Loucy (cell line): ENCODE data around the gene HOXA9.

ENCODE experiments used
- H2AFZ ChIP-seq: fragments of 200-600 bp; sonication (generic); 2 replicates; pipeline ENCODE4 v1.6.0; 2016; ENCODE audit warnings: antibody characterized with exemption, mild to moderate bottlenecking, low read length, moderate library complexity
- H3F3A ChIP-seq: fragments of 200-600 bp; 2 replicates; pipeline ENCODE4 v1.6.0; 2016; ENCODE audit warnings: antibody characterized with exemption, low read depth, mild to moderate bottlenecking
- H3K27me3 ChIP-seq: fragments of 200-600 bp; sonication (generic); 2 replicates; pipeline ENCODE4 v1.6.1; 2014; ENCODE audit warnings: low read length, mild to moderate bottlenecking; ENCODE audit not compliant: insufficient read depth, poor library complexity, severe bottlenecking
- H3K36me3 ChIP-seq: fragments of 200-600 bp; sonication (generic); 2 replicates; pipeline ENCODE4 v1.6.1; 2016; ENCODE audit warnings: low read length; ENCODE audit not compliant: insufficient read depth
- H3K4me1 ChIP-seq: fragments of 200-600 bp; sonication (generic); 2 replicates; pipeline ENCODE4 v1.5.1; 2014; ENCODE audit warnings: low read length, mild to moderate bottlenecking; ENCODE audit not compliant: insufficient read depth, poor library complexity, severe bottlenecking
- H3K4me2 ChIP-seq: fragments of 200-600 bp; sonication (generic); 2 replicates; pipeline ENCODE4 v1.6.0; 2014; ENCODE audit warnings: antibody characterized with exemption, low read length, low read depth, mild to moderate bottlenecking; ENCODE audit not compliant: poor library complexity, severe bottlenecking
- H3K4me3 ChIP-seq: fragments of 200-600 bp; sonication (generic); 2 replicates; pipeline ENCODE4 v1.5.1; 2014; ENCODE audit warnings: low read length, mild to moderate bottlenecking, mixed read lengths; ENCODE audit not compliant: poor library complexity, severe bottlenecking
- H3K79me2 ChIP-seq: fragments of 200-600 bp; sonication (generic); 2 replicates; pipeline ENCODE4 v1.6.1; 2014; ENCODE audit warnings: low read length; ENCODE audit not compliant: insufficient read depth
- H3K9ac ChIP-seq: fragments of 200-600 bp; sonication (generic); 2 replicates; pipeline ENCODE4 v1.6.0; 2014; ENCODE audit warnings: mild to moderate bottlenecking, low read depth, low read length, moderate library complexity; ENCODE audit not compliant: poor library complexity, severe bottlenecking
- H3K9me2 ChIP-seq: fragments of 200-600 bp; sonication (generic); replicated peaks from 2 replicates; pipeline ENCODE4 v1.6.1; 2016; ENCODE audit warnings: low read depth, low read length, mixed read lengths
- H3K9me3 ChIP-seq: fragments of 200-600 bp; sonication (generic); 2 replicates; pipeline ENCODE4 v1.6.1; 2014; ENCODE audit warnings: mild to moderate bottlenecking, antibody characterized with exemption, low read length, low read depth; ENCODE audit not compliant: insufficient read depth
- H4K20me1 ChIP-seq: fragments of 200-600 bp; sonication (generic); 2 replicates; pipeline ENCODE4 v1.6.0; 2014; ENCODE audit warnings: antibody characterized with exemption, low read length, mild to moderate bottlenecking; ENCODE audit not compliant: insufficient read depth, poor library complexity, severe bottlenecking
- EZH2phosphoT487 ChIP-seq: fragments of 200-600 bp; IDR thresholded peaks from 2 replicates; pipeline ENCODE4 v1.6.1; 2018; ENCODE audit warnings: antibody characterized with exemption, mild to moderate bottlenecking, moderate library complexity, borderline replicate concordance
- TF ChIP-seq, protein P1 (sequence below): fragments of 200-600 bp; sonication (generic); conservative IDR thresholded peaks from 2 replicates; pipeline ENCODE4 v1.5.1; 2014; ENCODE audit warnings: mild to moderate bottlenecking, antibody characterized with exemption, low read length

HOXA9 gene

GRCh38 chr7:27194002-27194352 lies 28.6 kb upstream of the HOXA9 start:
- peak overlapping the region; percentile 99 for H3K9ac ChIP-seq
- H3K79me2 ChIP-seq: peaks cover 100% of the 10 kb centered on the region
- no peaks in the 10 kb centered on the region for H3K9me2 ChIP-seq
- 0 out of 2 replicates have a peak, but pooled peaks cover 4% of the 10 kb centered on the region for H3F3A ChIP-seq
- H3K4me1 ChIP-seq: peaks cover 46% of the 10 kb centered on the region
- no peaks in the 10 kb centered on the region for H3K9me3 ChIP-seq
- peaks cover 16% of the 10 kb centered on the region for H3K27me3 ChIP-seq
- H3K4me3 ChIP-seq: peak overlapping the region; percentile 91
- H2AFZ ChIP-seq: no peak overlapping the region
- H3K36me3 ChIP-seq: peaks cover 11% of the 10 kb centered on the region
- H3K4me2 ChIP-seq: peak overlapping the region; percentile 98
- TF ChIP-seq, protein P1, sequence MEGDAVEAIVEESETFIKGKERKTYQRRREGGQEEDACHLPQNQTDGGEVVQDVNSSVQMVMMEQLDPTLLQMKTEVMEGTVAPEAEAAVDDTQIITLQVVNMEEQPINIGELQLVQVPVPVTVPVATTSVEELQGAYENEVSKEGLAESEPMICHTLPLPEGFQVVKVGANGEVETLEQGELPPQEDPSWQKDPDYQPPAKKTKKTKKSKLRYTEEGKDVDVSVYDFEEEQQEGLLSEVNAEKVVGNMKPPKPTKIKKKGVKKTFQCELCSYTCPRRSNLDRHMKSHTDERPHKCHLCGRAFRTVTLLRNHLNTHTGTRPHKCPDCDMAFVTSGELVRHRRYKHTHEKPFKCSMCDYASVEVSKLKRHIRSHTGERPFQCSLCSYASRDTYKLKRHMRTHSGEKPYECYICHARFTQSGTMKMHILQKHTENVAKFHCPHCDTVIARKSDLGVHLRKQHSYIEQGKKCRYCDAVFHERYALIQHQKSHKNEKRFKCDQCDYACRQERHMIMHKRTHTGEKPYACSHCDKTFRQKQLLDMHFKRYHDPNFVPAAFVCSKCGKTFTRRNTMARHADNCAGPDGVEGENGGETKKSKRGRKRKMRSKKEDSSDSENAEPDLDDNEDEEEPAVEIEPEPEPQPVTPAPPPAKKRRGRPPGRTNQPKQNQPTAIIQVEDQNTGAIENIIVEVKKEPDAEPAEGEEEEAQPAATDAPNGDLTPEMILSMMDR: no peak
- no peak for TF ChIP-seq EZH2phosphoT487
- H4K20me1 ChIP-seq: peaks cover 65% of the 10 kb centered on the region

DNA sequence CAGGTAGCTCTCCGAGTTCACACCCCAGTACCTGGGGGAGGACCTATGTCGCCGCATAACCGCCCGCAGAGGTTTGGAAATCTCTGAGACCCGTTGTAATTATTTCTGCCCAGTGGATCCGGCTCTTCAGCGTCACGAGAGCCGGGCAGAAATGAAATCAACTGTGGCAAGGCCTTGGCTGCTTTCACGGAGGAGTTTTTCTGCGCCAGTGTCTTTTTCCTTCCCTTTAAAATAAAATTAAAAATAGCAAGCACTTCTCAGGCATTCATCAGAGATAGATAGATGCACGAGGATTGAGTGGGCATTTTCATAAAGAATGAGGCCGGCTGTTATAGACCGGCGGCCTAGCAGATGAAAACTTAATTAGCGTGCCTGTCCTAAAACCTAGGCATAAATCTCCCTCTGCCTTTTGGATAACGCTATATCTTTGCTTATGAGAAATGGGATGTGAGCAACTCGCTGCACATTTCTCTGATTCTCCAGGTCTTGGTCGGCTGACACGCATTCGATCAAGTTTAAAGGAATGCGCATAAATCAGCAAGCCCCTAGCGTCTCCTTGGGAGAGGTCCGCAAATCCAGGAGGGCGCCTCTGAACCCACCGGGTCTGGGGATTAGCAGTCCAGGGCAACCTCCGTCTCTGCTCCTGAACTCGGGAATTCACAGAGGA lies 28.1 kb upstream of the HOXA9 start:
- peaks cover 16% of the 10 kb centered on the region for H3K27me3 ChIP-seq
- H2AFZ ChIP-seq: no peak overlapping the region
- no peaks in the 10 kb centered on the region for H3K9me3 ChIP-seq
- TF ChIP-seq, protein P1: no peak; the same call in 1 of the 2 replicates
- TF ChIP-seq EZH2phosphoT487: no peak
- H3K36me3 ChIP-seq: peaks cover 11% of the 10 kb centered on the region
- H3K4me1 ChIP-seq: peaks cover 46% of the 10 kb centered on the region
- peak overlapping the region; percentile 98 for H3K4me2 ChIP-seq
- peaks cover 100% of the 10 kb centered on the region for H3K79me2 ChIP-seq
- H3F3A ChIP-seq: 0 out of 2 replicates have a peak, but pooled peaks cover 4% of the 10 kb centered on the region
- H4K20me1 ChIP-seq: peaks cover 60% of the 10 kb centered on the region
- no peaks in the 10 kb centered on the region for H3K9me2 ChIP-seq
- H3K9ac ChIP-seq: peak overlapping the region; percentile 99
- peak overlapping the region; percentile 91 for H3K4me3 ChIP-seq

- no peaks in the 10 kb centered on the region for H3K9me2 ChIP-seq
- H3F3A ChIP-seq: 0 out of 2 replicates have a peak, but pooled peaks cover 4% of the 10 kb centered on the region
- H3K4me1 ChIP-seq: peaks cover 50% of the 10 kb centered on the region
- no peak for TF ChIP-seq EZH2phosphoT487
- TF ChIP-seq, protein P1: no peak
- no peaks in the 10 kb centered on the region for H3K9me3 ChIP-seq
- peak overlapping the region; percentile 98 for H3K4me2 ChIP-seq
- H3K9ac ChIP-seq: peak overlapping the region; percentile 99
- H3K79me2 ChIP-seq: peaks cover 100% of the 10 kb centered on the region
- H3K27me3 ChIP-seq: peaks cover 20% of the 10 kb centered on the region
- H3K36me3 ChIP-seq: peaks cover 11% of the 10 kb centered on the region
- peaks cover 53% of the 10 kb centered on the region for H4K20me1 ChIP-seq
- H2AFZ ChIP-seq: no peak overlapping the region
- peak overlapping the region; percentile 91 for H3K4me3 ChIP-seq
Observed at GRCh38 chr7:27192546-27193334, 27.4 kb upstream of the HOXA9 start.
